Measurements from ENCODE around the gene PET117.

GRCh38 chr20:18191306-18191705 is 53.6 kb downstream of the PET117 start:
- no peak for TF ChIP-seq REST (IDR thresholded peaks at IDR 0.05; ENCODE audit: insufficient replicate concordance, low read depth)
- TF ChIP-seq CTCF (IDR thresholded peaks at IDR 0.05; ENCODE audit: insufficient read depth, low read length): no peak
- TF ChIP-seq POLR2AphosphoS5 (IDR thresholded peaks at IDR 0.05; ENCODE audit: low read depth): no peak
- no peak for TF ChIP-seq SPI1 (IDR thresholded peaks at IDR 0.05; ENCODE audit: borderline replicate concordance, low read depth)
- no peak for TF ChIP-seq GABPA (IDR thresholded peaks at IDR 0.05; ENCODE audit: low read depth)
